Left ventricle myocardium inferior (tissue), 1 donor: ENCODE measurements around the gene SERPINB10. TPM values are rescaled to one million over a fixed set of nuclear protein-coding genes. Genes with fewer than 3 reads are reported as not detected.

Source experiments
- DNase-seq: peaks from one replicate; pipeline ENCODE4 v3.0.0-alpha.2; 2020
- H3K27ac ChIP-seq: fragments of 200-600 bp; replicated peaks from 2 replicates; pipeline ENCODE4 v1.8.0; 2021
- H3K27me3 ChIP-seq: fragments of 200-600 bp; 2 replicates; pipeline ENCODE4 v1.8.0; 2021; ENCODE audit warnings: low read depth
- H3K36me3 ChIP-seq: fragments of 200-600 bp; 2 replicates; pipeline ENCODE4 v1.8.0; 2021
- H3K4me1 ChIP-seq: fragments of 200-600 bp; 2 replicates; pipeline ENCODE4 v1.8.0; 2021
- H3K4me3 ChIP-seq: fragments of 200-600 bp; 2 replicates; pipeline ENCODE4 v1.8.0; 2021; ENCODE audit warnings: mild to moderate bottlenecking, moderate library complexity
- H3K9me3 ChIP-seq: fragments of 200-600 bp; replicated peaks from 2 replicates; pipeline ENCODE4 v1.8.0; 2021
- CTCF ChIP-seq: fragments of 200-600 bp; IDR thresholded peaks from 2 replicates; pipeline ENCODE4 v1.8.0; 2021; ENCODE audit warnings: antibody characterized with exemption, mild to moderate bottlenecking, borderline replicate concordance
- intact Hi-C: fragments of 100-400 bp; cut with micrococcal nuclease; formaldehyde crosslinking; loops from one replicate; pipeline ENCODE4 v1.11.0; 2022
- total RNA-seq: library from RNA; stranded (reverse); fragmentation: NEBNext Ultra II Directional; extraction: Animal tissue kit (Norgen Biotek cat#: 25700); gene quantifications from one replicate; pipeline ENCODE4 v1.2.1, GENCODE V29; 2021
- donor health status: DM: no; HTN: yes; CAD: no; lungs with severe emphysema.

SERPINB10 gene
- total RNA-seq, 1 donor from 2014 or later: not detected

DNA sequence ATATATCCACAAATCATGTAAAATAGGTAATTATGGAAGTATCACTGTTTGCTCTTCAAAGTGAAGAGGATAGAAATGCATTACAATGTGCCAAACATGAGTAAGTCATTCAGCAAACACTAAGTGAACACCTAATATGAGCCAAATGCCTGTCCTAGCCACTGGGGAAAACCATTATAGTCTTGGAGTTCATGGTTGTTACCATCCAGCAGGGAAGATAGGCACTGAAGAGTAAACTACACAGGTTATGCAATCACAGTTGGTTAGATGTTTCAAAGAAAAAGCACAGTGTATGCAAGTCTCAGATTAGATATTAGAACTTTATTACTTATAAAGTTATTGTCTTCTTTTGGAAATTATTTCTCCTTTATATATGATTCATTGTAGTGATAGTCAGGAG is 24.1 kb upstream of the SERPINB10 start:
- H3K27me3 ChIP-seq: no peaks in the 10 kb centered on the region
- intact Hi-C loops: no loop called here
- H3K36me3 ChIP-seq: no peaks in the 10 kb centered on the region
- H3K4me1 ChIP-seq: peaks cover 11% of the 10 kb centered on the region
- no peak for TF ChIP-seq CTCF
- no peak overlapping the region for H3K4me3 ChIP-seq
- no peak overlapping the region for H3K27ac ChIP-seq
- no peak for DNase-seq
- H3K9me3 ChIP-seq: no peaks in the 10 kb centered on the region

GRCh38 chr18:63887424-63887823 is 20.3 kb upstream of the SERPINB10 start, which contains the start of gene SERPINB2:
Gene SERPINB2, plus strand, starts transcription at chr18:63887705. Its CDS starts 3,740 bp downstream, at chr18:63891445.
- peaks cover 5% of the 10 kb centered on the region for H3K27me3 ChIP-seq
- intact Hi-C loops: no loop called here
- DNase-seq: no peak
- peaks cover 8% of the 10 kb centered on the region for H3K4me1 ChIP-seq
- no peak within 1 kb of the TSS for H3K27ac ChIP-seq
- no peaks in the 10 kb centered on the region for H3K36me3 ChIP-seq
- no peak for TF ChIP-seq CTCF
- no peaks in the 10 kb centered on the region for H3K9me3 ChIP-seq
- no peak within 1 kb of the TSS for H3K4me3 ChIP-seq

DNA sequence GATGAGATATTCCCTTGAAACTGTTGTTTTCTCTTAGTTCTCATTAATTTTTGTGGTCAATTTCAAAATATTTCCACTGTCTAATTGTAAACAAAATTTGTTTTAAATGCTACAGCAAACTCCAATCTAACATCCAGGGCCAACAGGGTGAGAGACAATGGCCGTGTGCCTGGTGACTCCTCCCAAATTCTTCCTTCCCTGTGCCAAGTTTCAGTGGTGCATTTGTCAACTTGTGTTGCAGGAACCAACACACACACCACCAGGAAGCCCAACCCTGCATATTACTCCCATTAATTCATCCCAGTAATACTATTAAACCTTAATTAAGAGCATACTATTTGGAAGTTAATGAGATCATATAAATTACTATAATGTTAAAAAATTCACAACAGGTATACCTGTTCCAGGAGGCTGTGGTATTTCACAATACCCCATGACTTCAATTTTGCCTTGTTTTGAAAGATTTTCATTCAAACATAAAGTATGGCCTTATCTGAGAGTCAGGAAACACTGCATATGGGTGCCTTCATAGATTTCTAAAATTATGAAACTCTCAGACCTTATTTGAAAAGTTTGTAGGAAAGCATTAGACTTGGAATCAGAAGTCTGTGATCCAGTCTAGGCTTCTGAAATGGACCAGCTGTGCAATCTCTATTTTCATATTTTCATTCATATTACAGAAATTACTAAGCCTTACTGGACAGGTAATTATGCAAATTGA is 19.1 kb upstream of the SERPINB10 start:
- no peaks in the 10 kb centered on the region for H3K4me1 ChIP-seq
- H3K9me3 ChIP-seq: no peaks in the 10 kb centered on the region
- H3K27me3 ChIP-seq: peaks cover 5% of the 10 kb centered on the region
- no peak for TF ChIP-seq CTCF
- H3K4me3 ChIP-seq: no peak overlapping the region
- no peak overlapping the region for H3K27ac ChIP-seq
- DNase-seq: no peak
- no peaks in the 10 kb centered on the region for H3K36me3 ChIP-seq
- intact Hi-C loops: no loop called here

- Histone ChIP-seq H3K9me3 (no peaks in the 10 kb centered on the region), H3K36me3 (no peaks in the 10 kb centered on the region), H3K4me1 (no peaks in the 10 kb centered on the region), H3K4me3 (no peak overlapping the region), H3K27me3 (peaks cover 5% of the 10 kb centered on the region), H3K27ac (no peak overlapping the region)
- intact Hi-C loops: no loop called here
- no peak for TF ChIP-seq CTCF
- no peak for DNase-seq
These were observed 18.1 kb upstream of the SERPINB10 start for GRCh38 chr18:63889626-63890025.

DNA sequence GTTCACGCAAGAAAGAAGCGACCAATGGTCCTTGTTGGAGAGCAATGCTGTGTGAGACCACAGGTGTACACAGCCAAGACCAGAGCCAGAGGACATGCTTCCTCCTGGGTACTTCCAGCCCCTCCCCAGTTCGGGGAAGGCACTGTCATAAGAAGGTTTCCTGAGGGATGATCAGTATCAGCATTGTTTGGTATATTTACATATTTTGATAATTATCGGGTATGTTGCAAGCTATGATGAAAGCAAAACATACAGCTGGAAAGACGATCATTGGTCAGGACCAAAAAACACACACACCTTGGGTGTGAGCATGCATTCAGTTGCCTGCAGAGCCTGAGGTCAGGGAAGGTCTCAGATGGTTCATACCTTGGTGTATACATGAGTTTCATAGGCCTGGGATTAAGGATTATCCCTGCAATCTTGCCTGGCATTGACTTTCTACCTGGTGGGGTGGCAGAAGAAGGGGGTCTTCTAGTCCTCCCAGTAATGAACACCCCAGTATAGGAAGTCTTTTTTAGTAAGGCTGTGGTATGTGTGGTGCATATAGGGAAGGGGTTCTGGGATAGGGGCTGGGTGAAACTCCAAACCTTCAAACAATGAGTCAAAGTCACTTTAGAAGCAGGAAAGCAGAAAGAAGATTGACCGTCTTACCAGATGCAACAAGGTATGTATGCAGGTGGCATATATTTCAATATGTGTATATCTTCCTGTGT is 17.4 kb upstream of the SERPINB10 start:
- no peak for TF ChIP-seq CTCF
- Histone ChIP-seq H3K4me1 (no peaks in the 10 kb centered on the region), H3K4me3 (no peak overlapping the region), H3K36me3 (no peaks in the 10 kb centered on the region), H3K27ac (no peak overlapping the region), H3K27me3 (peaks cover 5% of the 10 kb centered on the region), H3K9me3 (no peaks in the 10 kb centered on the region)
- intact Hi-C loops: no loop called here
- DNase-seq: no peak
